Stimulated activated CD4-positive, alpha-beta T cell treated with anti-CD3 and anti-CD28 coated beads, Interleukin-4, amount 100 ng/mL, for 4 hours (primary cell): ENCODE results near the gene DSCAML1.
A peak's percentile ranks its signal among the peaks of the same experiment; 100 is the strongest.

Experiments
- DNase-seq, 2 experiments: peaks; one replicate each; pipeline ENCODE4 v3.0.0-alpha.2; 2020

DSCAML1 gene

DNA sequence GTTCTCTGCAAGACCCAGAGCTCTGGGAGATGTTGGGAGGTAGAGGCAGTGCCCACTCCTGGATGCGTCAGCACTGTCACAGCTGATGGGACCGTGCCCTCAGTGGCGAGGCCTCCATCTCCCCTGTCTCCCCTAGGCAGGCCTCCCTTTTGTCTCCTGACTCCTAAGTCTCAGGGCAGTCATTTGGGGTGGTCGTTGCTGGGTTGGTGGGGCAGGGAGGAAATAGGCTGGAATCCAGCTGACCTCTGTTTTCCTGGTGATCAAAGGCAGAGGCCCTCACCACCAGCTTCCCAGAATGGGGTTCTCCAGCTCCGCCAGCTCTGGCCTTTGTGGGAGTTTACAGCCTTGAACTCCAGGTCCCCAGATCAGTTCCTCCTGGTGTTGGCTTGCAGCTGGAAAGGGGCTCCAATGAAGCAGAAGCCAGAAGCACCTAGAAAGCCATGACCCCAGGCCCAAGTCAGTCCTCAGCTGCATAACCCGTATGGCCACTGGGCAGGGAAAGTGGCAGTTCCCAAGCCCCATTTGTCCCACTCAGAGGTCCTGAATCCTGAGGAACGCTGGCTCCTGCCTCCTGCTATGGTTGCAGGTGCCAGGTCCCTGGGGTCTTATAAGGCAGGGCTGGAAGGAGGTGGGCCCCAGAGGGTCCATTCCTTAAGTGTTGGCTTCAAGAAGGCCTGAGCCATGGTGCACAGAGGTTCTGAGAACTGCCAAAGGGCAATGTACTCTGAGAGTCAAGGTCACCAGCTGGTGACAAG, 34.8 kb upstream of the DSCAML1 start:
- DNase-seq = no peak

- DNase-seq = no peak
Measured at GRCh38 chr11:117830674-117831351, 33.8 kb upstream of the DSCAML1 start.

GRCh38 chr11:117830072-117830471, 33.1 kb upstream of the DSCAML1 start:
- DNase-seq = no peak

DNA sequence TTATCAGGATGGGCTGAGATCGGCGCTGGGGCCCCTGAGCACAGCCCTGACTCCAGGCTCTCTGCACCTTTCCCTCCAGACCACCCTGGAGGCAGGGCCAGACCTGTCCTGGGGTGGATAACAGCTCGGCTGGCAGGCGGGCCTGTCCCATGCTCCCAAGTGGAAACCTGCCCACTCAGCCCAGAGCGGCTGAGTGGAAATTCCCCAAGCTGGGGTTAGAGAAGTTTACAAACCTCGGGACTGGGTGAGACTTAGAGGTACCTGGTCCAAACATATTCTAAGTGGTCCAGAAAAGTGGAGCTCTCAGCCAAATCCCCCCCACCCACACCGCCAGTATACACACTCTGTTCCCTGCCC, 32.3 kb upstream of the DSCAML1 start:
- no peak for DNase-seq

DNA sequence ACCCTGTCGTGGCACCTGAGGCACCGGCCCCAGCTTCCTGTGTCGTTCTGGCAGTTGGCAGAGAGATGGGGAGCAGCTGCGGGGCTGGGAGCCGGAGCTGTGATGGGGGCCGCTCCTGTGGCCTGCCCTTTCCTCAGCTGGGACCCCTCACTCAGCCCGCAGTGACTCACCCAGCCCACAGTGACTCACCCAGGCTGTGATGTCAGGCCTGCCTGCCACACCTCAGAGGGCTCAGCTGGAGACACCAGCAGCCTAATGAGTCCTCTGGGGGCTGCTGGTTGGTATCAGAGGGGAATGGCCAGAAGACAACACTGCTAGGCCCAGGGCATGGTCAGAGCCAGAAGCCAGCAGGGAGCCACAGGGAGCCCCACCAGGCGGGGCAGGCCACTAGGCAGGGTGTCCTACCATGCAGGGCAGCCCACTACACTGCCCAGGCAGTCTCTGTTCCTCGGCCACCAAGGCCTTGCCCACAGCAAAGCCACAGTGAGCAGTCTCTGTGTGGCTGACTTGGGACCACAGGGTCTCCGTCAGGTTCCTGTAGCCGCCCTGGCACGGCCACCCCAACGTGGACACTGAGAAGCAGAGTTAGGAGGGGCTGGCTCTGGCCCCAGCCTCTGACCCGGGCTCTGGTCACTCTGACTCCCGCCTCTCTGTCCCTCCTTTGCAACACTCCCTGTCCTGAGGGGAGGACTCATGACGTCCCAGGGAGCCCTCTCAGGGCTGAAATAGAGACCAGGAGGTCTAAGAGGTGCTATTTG, 31.8 kb upstream of the DSCAML1 start:
- peak; percentile 75 to 92 for DNase-seq

- no peak for DNase-seq
Measured at GRCh38 chr11:117827521-117828511, 30.8 kb upstream of the DSCAML1 start.

DNA sequence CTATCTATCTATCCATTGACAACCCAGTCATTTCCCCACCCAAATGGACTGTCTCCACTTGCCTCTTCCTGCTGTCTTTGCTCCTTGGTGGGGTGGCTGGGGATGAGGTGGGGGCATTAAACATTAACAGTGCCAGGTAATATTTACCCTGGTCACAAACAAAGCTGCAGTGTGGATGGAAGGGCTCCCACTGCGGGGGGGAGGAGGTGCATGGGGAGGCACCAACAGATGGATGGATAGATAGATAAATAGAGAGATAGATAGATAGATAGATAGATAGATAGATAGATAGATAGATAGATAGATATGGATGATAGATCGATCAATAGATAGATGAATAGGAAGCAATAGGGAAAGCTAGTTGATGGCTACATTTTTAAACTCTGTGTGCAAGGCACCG, 29.8 kb upstream of the DSCAML1 start:
- no peak for DNase-seq

DNA sequence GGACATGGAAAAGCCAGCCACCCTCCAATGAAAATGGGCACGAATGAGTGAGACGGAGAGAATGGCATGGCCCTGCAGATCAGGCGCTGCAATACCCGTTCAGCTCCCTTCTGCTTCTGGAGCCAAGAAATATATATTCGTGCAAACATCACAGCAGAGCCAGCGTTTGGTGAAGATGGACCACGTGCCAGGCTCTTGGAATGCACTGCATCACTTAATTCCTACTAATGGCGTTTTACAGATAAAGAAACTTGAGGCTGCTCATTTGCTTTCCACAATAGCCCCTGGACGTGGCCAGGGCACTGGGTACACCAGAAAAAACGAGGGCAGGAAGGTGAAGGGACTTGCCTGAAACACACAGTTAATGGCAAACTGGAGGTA, 29.2 kb upstream of the DSCAML1 start:
- DNase-seq = no peak

- no peak for DNase-seq
Measured at GRCh38 chr11:117825538-117826189, 28.6 kb upstream of the DSCAML1 start.

- no peak for DNase-seq
Measured at GRCh38 chr11:117824571-117825537, 27.8 kb upstream of the DSCAML1 start, which contains the start of gene FXYD2. Gene FXYD2, minus strand, starts transcription at chr11:117824744. Its CDS starts 66 bp downstream, at chr11:117824678.

DNA sequence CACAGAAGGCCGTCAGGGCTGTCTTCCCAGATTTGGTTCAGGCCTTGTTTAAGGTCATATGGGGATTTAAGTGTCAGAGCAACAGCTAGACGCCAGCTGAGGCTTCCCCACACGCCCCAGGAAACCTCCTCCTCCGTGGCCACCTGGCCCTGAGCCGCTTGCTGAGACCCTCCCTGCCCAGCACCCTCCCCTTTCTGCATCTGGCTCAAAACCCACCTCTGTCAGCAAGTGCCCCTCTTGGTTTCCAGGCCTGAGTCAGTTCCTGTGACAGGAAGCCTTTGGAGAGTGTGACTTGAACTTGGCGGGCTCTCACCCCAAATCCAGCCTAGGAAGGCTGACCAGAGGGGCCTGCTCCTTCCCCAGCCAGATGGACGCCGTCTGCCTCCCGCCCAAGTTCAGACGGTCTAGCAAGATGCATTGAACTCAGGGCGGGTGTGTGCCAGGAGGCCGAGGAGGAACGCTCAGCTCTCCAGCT, 27.0 kb upstream of the DSCAML1 start:
- DNase-seq = no peak

DNA sequence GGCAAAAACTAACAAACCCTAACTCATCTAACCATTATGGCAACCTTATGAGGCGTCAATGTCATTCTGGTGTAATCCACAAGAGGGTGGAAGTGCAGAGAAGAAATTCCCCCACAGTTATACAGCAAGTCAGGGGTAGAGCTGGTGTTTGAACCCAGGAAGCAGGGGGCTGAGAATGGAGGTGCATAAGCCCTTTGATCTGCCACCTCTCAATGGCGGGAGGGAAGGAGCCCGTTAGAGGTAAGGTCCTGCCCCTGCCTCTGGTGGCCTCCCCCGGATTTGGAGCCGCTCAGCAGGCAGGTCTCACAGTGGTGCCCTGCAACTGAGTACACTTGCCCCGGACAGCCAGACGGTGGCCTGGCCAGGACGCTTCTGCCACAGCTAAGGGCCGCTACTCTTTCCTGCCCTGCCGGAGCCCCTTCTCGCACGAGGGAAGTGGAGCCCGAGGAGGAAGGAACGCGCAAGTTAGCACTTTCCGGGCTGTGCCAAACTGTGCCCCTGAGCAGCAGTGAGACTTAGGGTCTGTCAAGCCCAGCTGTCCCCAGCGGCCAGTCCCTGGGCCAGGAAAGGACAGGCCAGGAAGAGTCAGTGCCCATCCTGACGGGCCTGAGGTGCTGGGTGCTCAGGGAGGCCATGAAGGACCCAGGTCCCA, 26.4 kb upstream of the DSCAML1 start:
- peak in 1 of 2 experiments; percentile 61 for DNase-seq

DNA sequence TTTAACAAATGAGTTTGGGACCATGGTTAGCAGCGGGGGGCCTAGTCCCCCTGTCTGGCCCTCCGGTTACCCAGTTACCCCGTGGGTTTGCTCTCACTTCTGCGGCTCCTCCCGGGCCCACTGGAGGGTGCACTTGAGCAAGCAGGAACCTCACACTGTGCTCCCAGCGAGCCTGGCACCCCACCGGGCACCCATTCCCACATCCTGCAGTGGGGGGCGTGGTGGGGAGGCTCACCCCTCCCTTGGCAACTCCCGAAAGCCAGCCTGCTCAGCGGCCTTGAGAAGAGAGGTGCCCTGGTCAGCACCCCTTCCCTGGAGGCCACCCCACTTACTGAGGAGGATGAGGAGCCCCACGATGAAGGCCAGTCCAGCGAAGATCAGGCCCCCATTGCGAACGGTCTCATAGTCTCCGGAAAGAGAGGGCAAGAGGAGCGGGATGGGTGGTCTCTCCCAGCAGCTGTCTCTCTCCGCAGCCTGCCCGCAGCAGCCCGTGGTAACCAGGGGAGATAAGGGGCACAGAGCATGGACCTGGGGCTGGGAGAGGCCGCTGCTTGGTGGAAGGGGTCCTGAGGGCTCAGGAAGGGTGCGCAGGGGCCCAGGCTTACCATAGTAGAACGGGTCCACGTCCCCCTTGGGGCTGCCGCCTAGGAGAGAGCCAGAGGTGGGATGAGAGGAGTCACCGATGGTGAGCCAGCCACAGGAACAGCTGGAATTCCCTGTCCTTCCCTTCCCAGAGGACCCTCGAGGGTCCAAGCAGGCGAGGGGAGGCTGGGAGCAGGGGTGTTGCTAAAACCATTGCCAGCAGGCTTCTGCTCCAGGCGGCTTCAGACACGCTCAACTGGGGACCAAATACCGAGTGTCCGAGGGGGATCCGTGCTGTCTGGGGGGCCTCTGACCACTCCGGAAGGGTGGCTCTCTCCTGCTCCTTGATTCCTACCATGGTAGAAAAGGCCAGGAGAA, 25.3 kb upstream of the DSCAML1 start:
- peak; percentile 42 to 59 for DNase-seq

DNA sequence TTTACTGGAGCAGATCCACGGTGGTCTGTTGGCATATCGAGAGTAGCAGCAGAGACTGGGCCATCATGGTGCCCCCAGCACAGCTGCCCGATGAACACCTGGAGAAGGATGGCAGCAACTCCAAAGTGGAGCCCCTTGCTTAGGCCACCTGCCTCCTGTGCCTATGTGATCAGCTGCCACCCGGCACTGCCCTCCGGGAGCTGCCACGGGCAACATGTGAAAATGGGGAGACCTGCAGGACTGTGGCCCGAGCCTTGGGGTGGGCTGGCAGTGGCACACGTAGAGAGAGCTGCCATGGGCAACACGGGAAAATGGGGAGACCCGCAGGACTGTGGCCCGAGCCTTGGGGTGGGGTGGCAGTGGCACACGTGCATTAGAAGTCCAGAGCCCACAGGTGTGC, 24.4 kb upstream of the DSCAML1 start:
- no peak for DNase-seq

DNA sequence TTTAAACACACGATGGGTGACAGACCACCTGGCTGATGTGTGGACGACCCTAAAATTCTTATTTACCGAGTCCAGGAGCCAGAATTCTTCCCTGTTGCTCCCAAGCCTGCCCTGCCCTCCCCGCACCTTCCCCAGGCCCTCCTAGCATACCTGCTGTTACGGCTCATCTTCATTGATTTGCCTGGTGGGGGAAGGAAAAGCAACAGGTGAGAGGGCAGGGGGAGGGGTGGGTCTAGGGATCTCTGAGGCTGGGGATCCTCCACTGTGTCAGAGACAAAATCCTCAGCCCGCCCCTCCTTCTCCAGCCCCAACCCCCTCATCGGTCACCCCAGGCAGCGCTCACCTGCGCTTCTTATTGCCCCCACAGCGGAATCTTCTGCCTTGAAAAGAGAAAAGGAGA, 23.5 kb upstream of the DSCAML1 start:
- no peak for DNase-seq

DNA sequence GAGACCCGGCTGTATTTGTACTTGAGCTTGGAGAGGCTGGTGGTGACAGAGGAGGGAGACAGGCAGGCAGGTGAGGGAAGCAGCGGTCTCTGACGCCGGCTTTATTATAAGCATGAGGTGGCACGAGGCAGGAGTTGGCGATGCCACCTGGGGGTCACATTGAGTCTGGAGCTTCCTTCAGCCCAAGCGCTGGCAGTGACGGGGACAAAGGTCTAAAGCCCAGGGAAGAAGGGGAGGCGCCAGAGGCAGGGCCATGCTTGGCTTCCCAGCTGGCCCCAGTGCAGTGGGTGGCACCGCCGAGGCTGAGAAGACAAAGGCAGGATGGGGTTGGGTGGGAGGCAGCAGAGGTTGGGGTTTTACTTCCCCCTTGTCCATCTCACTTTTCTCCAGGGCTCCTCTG, 23.1 kb upstream of the DSCAML1 start:
- no peak for DNase-seq

- no peak for DNase-seq
Measured at GRCh38 chr11:117819096-117820040, 22.4 kb upstream of the DSCAML1 start.
